Right lung (tissue), 10 donors: ENCODE measurements around the gene EME1. TPM values are rescaled to one million over a fixed set of nuclear protein-coding genes. Genes with fewer than 3 reads are reported as not detected.
"Not testable (repeated sequence)": the region's sequence is repeated elsewhere in the genome, so short reads cannot be mapped to it uniquely, and the experiment has no call there.

ENCODE experiments used
- DNase-seq, 2 donors: peaks; one replicate each; pipeline ENCODE4 v3.0.0-alpha.2; 2013
- long read RNA-seq, 8 donors: transcript quantifications; one replicate each; lab custom pipeline, GENCODE V29; 2026
- polyA plus RNA-seq, 5 donors: library from polyadenylated mRNA; unstranded; fragments of 120-200 nt; gene quantifications; one replicate each; pipeline versions ENCODE4 v1.2.1 to v1.2.3, GENCODE V29; 2013; ENCODE audit warnings: inconsistent platforms in 1 of 5, low replicate concordance in 1 of 5; ENCODE audit not compliant: insufficient read length in 5 of 5, insufficient read depth in 1 of 5

EME1 gene
- polyA plus RNA-seq, result 10 to 100 TPM in 3 of 5 donors, 1 to 10 TPM in 2; 7.2 to 13.9 (median 11.1) TPM
- long read RNA-seq, donor 1, partial matches to known transcripts, result 0 of 2 reads
- long read RNA-seq, donor 1, other reads (novel, unspliced or antisense), result 0 of 2 reads
- long read RNA-seq, donor 2, partial matches to known transcripts, result 37 of 38 reads
- long read RNA-seq, donor 2, other reads (novel, unspliced or antisense), result 0 of 38 reads
- long read RNA-seq, donor 3, partial matches to known transcripts, result 5 of 36 reads
- long read RNA-seq, donor 3, other reads (novel, unspliced or antisense), result 31 of 36 reads
- long read RNA-seq, donor 4, partial matches to known transcripts, result 0 of 1 reads
- long read RNA-seq, donor 4, other reads (novel, unspliced or antisense), result 0 of 1 reads
- long read RNA-seq, donor 5, partial matches to known transcripts, result 0 of 2 reads
- long read RNA-seq, donor 5, other reads (novel, unspliced or antisense), result 0 of 2 reads
- long read RNA-seq, donor 6, partial matches to known transcripts, result 0 of 1 reads
- long read RNA-seq, donor 6, other reads (novel, unspliced or antisense), result 0 of 1 reads
- long read RNA-seq, donor 7, result 0 reads
- long read RNA-seq, donor 8, partial matches to known transcripts, result 0 of 1 reads
- long read RNA-seq, donor 8, other reads (novel, unspliced or antisense), result 0 of 1 reads

GRCh38 chr17:50372758-50373556 lies at the start of gene EME1, which contains the start of gene MRPL27:
Gene EME1 (plus strand): TSS chr17:50373229. CDS start chr17:50375209, 1,980 bp downstream.
Gene MRPL27 (minus strand): TSS chr17:50373184. CDS start chr17:50373170, 14 bp downstream.
- DNase-seq, result peak; percentile 92 to 94

- no peak for DNase-seq
These were observed 47.1 kb upstream of the EME1 start for GRCh38 chr17:50325906-50326305.

GRCh38 chr17:50326831-50327364 lies 46.1 kb upstream of the EME1 start:
- no peak for DNase-seq

GRCh38 chr17:50328363-50329325 lies 44.4 kb upstream of the EME1 start:
- peak; percentile 66 to 78 for DNase-seq

- no peak for DNase-seq
These were observed 43.3 kb upstream of the EME1 start for GRCh38 chr17:50329716-50330115.

GRCh38 chr17:50330151-50330775 lies 42.8 kb upstream of the EME1 start:
- DNase-seq, result no peak

GRCh38 chr17:50331085-50331791 lies 41.8 kb upstream of the EME1 start:
- no peak for DNase-seq

GRCh38 chr17:50332196-50332595 lies 40.8 kb upstream of the EME1 start:
- no peak for DNase-seq

- not testable (repeated sequence) for DNase-seq
These were observed 39.6 kb upstream of the EME1 start for GRCh38 chr17:50333291-50334057.

GRCh38 chr17:50337956-50338355 lies 35.1 kb upstream of the EME1 start:
- no peak for DNase-seq

GRCh38 chr17:50338645-50339044 lies 34.4 kb upstream of the EME1 start:
- no peak for DNase-seq

- DNase-seq, result no peak
These were observed 33.6 kb upstream of the EME1 start for GRCh38 chr17:50339381-50339780.

GRCh38 chr17:50344731-50345365 lies 28.2 kb upstream of the EME1 start:
- DNase-seq, result no peak

GRCh38 chr17:50345432-50346312 lies 27.4 kb upstream of the EME1 start, which contains the start of gene XYLT2:
Gene XYLT2 (plus strand): TSS chr17:50346126. CDS start chr17:50346141, 15 bp downstream.
- DNase-seq, result peak; percentile 83 to 87

GRCh38 chr17:50346313-50347116 lies 26.5 kb upstream of the EME1 start:
- no peak for DNase-seq
